Epithelial cell of prostate (primary cell): ENCODE results near the gene RGP1.
A peak's percentile ranks its signal among the peaks of the same experiment; 100 is the strongest.

ENCODE experiments used
- DNase-seq: peaks from one replicate; pipeline ENCODE4 v3.0.0-alpha.2; 2011; ENCODE audit warnings: low read depth, low spot score
- H3K27ac ChIP-seq: fragments of 450-650 bp; 2 replicates; pipeline ENCODE4 v1.5.1; 2017; ENCODE audit warnings: mild to moderate bottlenecking

Gene RGP1

DNA sequence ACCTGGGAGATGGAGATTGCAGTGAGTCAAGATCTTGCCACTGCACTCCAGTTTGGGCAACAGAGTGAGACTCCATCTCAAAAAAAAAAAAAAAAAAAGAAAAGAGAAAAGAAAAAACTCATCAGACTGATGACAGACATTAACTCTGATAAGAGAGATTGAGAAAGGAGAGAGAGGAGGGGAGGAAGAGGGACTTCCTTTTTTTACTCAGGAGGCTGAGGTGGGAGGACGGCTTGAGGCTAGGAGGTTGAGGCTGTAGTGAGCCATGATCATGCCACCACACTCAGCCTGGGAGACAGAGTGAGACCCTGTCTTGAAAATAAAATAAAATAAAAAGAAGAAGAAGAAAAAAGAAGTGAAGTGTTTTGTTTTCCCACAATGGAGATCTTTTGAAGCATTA is 14.7 kb downstream of the RGP1 start:
- no peak overlapping the region for H3K27ac ChIP-seq
- no peak for DNase-seq

GRCh38 chr9:35766997-35767396 is 17.9 kb downstream of the RGP1 start:
- no peak overlapping the region for H3K27ac ChIP-seq
- DNase-seq, result no peak

DNA sequence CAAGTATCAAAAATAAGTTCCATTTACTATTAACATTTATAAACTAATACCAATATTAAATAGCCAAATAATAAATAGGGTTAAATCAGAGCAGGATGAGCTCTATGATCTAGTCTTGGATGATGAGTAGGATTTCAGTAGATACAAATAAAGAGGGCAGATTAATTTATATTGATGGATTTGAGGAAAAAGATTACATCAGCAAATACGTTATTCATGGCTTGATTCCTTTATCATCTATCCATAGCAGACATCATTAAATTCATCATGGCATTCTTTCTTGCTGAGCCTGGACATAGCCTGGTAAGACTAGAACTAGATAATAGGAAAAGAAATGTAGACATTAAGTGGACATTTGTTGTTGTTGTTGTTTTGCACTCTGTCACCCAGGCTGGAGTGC is 18.4 kb downstream of the RGP1 start:
- no peak for DNase-seq
- H3K27ac ChIP-seq, result no peak overlapping the region

- no peak for DNase-seq
- H3K27ac ChIP-seq, result no peak overlapping the region
Observed at GRCh38 chr9:35769763-35770162, 20.7 kb downstream of the RGP1 start.

DNA sequence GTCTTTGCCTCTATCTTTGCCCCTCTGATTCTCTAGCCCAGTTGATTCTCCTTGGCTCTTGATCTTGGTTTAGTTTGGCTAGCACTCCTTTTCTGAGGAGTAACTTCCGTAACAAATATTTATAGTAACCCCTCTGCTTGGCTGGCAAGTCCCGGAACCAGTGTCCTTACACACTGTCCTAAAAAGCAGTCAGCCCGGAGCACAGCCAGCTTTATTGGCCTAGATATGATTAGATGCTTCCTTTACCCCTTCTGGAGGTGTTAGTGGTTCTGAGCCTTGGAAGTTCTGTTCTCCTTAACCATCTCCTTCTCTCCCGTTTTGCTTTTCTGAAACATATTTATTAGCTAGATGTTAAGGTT is 22.0 kb downstream of the RGP1 start:
- H3K27ac ChIP-seq, result peak overlapping the region; percentile 70
- no peak for DNase-seq

DNA sequence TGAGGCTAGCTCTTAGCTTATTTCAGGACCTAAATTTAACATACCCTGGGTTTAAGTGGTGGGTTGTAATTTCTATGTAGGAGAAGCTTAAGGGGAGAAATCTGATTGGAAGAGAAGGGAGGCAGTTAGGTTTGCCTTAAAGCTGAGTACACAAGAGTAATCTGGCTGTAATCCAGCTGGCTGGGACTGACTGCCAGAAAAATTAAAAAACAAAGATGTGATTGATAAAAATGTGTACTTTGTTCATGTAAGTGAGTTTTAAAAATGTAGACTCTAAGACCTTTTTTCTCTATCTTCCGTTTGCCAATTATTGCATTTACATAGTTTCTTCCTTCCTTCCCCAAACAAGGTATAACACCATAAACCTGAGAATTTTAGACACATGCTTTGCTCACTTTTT is 22.4 kb downstream of the RGP1 start:
- no peak for DNase-seq
- H3K27ac ChIP-seq, result peak overlapping the region; percentile 70

DNA sequence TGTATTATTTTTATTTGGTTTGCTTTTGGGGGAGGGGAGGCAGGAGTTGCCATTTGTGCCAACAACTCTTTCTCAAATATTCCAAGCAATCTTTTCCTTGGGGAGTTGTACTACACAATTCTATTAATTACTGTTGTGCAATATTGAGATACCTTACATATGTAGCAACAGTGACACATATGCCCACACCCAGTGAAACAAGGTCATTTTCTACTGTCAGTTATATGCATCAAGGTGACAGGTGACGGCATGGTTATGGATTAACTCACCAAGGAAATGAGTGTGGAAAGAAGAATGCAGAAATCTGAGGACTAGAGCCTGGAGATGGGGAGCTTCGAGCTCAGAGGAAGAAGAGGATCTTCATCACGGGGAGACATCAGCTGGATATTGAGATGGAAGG is 22.9 kb downstream of the RGP1 start:
- peak; percentile 68 for DNase-seq
- peak overlapping the region; percentile 70 for H3K27ac ChIP-seq

DNA sequence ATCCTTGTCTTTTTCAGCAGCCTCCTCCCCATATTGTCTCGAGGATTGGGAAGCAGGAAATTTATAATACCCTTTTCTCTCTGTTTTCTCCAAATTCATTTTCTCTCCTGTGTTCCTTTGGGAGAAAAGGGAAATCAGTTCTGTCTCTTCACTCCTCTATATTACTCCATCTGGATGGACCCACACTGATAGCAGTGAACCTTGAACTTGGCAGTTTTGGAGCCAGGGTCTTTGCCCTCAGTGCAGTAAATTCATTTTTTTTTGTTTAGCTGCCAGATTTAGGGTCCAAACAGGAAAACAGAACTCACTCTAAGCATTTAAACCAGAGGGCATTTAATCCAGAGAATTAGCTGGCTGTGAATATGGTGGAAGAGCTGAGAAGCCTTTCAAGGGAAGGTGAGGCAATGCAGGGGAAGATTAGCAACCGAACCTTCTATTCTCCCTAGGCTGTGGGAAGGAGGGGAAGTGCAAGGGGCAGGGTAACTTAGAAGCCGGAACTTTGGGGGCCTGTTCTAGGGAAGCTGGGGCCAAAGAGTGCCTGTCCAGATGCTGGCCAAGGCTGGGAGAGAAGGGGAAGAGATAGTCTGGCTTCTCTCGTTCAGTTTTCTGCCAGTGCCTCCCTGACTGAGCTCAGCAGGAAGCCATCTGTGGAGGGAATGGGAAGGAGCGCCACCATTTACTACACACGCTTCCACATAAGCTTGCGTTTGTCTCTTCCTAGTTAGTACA is 26.0 kb downstream of the RGP1 start:
- no peak overlapping the region for H3K27ac ChIP-seq
- no peak for DNase-seq

DNA sequence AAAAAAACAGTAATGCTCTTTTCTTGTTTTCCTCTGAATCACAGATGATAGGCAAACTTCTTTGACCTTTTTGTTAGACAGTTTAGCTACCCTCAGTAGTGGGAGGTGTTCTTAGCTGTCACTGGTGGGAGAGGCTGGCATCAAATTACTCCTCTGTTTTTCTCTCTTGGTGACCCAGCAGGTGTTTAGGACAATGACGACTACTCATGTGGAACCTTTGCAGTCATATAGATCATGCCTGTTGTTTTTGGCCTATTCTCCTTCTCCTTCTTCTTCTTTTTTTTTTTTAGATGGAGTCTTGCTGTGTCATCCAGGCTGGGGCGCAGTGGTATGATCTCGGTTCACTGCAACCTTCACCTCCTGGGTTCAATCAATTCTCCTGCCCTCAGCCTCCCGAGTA is 26.9 kb downstream of the RGP1 start:
- DNase-seq, result no peak
- H3K27ac ChIP-seq, result no peak overlapping the region

- no peak for DNase-seq
- H3K27ac ChIP-seq, result no peak overlapping the region
Observed at GRCh38 chr9:35778496-35778895, 29.4 kb downstream of the RGP1 start.

DNA sequence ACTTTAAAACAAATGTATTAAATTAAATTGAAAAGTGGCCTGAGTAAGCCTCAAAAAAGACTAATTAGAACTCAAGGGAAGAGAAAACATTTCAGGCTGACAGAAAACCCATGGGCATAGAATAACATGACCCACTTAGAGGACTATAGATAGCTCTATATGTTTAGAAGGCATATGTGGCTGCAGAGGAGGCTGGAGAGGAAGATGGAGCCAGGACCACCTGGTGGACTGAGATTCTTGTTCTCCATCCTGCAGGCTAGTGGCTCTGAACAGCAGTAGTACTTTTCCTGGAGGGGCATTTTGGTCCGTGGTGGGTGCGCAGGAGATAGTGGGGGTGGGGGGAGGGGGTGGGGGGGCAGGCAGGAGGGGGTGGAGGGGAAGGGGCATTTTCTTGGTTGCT is 32.0 kb downstream of the RGP1 start:
- DNase-seq, result no peak

DNA sequence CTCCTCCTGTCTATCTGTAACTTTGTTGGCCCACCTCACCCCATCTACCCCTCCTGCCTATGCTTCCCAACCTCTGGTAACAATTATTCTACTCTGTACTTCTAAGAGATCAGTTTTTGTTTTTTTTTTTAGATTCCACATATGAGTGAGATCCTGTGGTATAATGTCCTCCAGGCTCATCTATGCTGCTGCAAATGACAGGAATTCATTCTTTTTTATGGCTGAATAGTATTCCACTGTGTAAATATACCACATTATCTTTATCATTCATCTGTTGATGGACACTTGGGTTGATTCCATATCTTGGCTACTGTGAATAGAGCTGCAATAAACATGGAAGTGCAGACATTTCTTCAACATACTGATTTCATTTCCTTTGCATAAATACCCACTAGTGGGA is 34.3 kb downstream of the RGP1 start:
- DNase-seq, result no peak
- no peak overlapping the region for H3K27ac ChIP-seq

More for the DNA sequence above, 32.0 kb downstream of the RGP1 start:
- no peak overlapping the region for H3K27ac ChIP-seq

DNA sequence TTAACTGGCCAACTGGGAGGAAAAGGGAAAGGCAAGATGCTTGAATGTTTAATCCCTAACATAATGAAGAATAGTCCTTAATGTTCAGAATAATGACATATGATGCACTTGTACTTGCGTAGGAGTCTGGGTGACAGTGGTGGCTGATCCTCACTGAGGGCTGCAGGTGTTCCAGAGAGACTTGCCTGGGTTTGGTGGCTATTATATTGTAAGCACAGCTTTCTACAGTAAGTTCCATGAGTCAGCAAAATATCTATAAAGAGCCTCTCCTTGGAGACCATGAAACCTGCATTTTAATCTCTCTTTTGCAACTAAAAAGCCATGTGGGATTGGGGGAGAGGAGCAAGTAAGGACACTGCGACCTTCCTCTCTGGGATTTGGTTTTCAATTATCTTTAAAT is 40.5 kb downstream of the RGP1 start:
- no peak overlapping the region for H3K27ac ChIP-seq
- DNase-seq, result no peak

DNA sequence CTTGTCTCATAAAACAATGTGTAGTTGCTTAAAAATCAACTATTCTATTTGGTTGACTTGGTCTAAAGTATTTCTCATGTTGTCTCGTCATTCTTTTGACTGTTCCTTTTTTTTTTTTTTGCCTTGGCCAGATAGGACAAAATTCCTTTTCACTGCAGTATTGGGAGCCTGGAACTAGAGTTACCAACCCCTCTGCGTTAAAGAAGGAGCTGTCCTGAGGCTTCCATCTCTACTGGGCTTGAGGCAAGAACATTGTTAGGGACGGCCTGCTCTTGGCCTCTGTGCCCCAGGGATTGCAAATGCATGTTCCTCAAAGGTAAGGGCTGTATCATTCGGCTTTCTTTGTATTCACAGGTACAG is 40.9 kb downstream of the RGP1 start:
- DNase-seq, result no peak

DNA sequence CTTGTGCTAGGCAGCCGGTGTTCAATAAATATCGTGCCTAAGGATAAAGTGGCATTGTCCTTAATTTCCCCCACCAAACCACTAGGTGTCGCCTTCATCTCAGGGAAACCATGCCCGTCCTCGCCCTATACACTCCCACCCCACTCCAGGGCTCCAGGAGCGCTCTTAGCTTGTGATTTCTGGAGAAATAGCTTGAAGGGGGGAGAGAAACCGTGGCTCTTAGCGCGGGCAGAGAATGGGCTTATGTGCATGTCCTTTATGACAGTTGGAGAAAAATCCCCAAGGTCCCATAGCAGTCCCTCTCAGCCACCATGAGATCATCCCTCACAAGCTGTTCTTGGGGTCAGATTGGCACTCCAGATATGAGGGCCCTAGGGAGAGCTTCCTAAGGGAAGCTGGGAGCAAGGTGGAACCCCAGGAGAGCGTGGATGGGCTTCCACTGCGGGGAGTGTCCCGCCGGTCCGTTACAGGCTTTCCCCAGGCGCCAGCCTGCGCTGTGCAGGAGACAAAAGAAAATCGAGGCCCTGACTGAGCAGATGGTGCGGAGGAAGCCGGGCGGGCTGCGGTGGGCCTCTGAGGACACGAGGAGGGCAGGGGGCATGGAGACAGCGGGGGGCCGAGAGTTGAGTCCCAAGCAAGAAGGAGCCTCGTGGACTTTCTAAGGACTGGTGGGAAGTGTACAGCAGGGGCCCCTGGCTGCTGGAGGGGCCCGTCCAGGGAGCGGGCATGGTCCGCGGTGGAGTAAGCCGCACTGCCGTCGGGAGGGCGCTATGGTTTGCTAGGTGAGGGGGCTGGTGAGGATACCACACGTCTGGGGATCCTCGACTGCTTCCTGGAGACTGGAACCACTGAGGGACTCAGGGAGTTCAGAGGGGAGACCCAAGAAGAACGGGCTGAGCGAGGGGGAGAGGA is 41.6 kb downstream of the RGP1 start:
- DNase-seq, result peak; percentile 20
- no peak overlapping the region for H3K27ac ChIP-seq

More for the DNA sequence above, 40.9 kb downstream of the RGP1 start:
- H3K27ac ChIP-seq, result no peak overlapping the region

- H3K27ac ChIP-seq, result no peak within 1 kb of the TSS
- no peak for DNase-seq
Observed at GRCh38 chr9:35791297-35791921, 42.3 kb downstream of the RGP1 start, which contains the start of gene NPR2. NPR2 (plus strand) TSS chr9:35791591; CDS start chr9:35792409, 818 bp downstream.

DNA sequence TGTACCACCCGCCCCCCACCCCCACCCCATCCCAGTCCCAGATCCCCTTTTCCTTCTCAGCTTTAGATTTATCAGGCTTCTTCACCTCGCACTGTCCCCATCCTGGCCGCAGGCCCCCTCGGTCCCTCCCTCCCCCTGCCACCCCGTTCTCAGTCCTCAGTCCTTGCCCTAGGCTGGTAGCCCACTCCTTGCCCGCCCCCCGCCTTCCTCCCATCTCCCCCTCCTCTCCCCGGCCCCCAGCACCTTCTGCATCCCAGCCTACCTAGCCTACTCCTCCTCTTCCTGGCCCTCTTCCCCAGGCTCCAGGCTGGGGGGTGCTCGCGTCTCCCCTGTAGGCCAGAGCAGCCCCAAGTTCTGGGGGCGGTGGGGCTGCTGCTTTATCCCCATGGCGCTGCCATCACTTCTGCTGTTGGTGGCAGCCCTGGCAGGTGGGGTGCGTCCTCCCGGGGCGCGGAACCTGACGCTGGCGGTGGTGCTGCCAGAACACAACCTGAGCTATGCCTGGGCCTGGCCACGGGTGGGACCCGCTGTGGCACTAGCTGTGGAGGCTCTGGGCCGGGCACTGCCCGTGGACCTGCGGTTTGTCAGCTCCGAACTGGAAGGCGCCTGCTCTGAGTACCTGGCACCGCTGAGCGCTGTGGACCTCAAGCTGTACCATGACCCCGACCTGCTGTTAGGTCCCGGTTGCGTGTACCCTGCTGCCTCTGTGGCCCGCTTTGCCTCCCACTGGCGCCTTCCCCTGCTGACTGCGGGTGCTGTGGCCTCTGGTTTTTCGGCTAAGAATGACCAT is 43.1 kb downstream of the RGP1 start:
- no peak overlapping the region for H3K27ac ChIP-seq
- DNase-seq, result no peak

DNA sequence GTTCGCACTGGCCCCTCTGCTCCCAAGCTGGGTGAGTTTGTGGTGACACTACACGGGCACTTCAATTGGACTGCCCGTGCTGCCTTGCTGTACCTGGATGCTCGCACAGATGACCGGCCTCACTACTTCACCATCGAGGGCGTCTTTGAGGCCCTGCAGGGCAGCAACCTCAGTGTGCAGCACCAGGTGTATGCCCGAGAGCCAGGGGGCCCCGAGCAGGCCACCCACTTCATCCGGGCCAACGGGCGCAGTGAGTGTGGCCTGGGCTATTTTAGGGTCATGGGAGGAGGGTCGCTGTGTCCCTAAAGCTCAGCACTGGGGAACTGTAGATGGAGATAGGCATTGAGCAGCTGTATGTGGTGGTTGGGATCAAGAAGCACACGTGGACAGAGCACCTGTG is 43.7 kb downstream of the RGP1 start:
- no peak overlapping the region for H3K27ac ChIP-seq
- DNase-seq, result no peak

GRCh38 chr9:35793461-35793860 is 44.4 kb downstream of the RGP1 start:
- no peak overlapping the region for H3K27ac ChIP-seq
- no peak for DNase-seq

DNA sequence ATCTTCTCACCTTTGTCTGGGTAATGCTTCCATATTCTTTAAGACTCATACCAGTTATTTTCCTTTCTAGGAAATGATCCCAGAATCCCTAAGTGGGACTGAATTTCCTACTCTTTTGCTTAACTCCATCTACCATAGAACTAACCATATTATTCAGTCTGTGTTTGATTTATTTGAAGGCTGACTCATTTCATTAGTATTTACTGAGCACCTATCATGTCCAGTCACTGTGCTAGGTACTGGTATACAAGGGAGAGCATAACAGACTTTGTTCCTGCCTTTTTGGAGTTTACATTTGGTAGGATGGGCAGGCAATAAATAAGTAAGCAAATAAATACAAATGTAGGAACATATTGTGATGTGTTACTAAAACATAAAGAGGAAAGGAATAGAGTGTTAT is 46.6 kb downstream of the RGP1 start:
- H3K27ac ChIP-seq, result peak overlapping the region; percentile 68
- DNase-seq, result no peak
